ENCODE data around the gene DHX57. TPM values are rescaled to one million over a fixed set of nuclear protein-coding genes. Genes with fewer than 3 reads are reported as not detected.

The DHX57 gene, protein sequence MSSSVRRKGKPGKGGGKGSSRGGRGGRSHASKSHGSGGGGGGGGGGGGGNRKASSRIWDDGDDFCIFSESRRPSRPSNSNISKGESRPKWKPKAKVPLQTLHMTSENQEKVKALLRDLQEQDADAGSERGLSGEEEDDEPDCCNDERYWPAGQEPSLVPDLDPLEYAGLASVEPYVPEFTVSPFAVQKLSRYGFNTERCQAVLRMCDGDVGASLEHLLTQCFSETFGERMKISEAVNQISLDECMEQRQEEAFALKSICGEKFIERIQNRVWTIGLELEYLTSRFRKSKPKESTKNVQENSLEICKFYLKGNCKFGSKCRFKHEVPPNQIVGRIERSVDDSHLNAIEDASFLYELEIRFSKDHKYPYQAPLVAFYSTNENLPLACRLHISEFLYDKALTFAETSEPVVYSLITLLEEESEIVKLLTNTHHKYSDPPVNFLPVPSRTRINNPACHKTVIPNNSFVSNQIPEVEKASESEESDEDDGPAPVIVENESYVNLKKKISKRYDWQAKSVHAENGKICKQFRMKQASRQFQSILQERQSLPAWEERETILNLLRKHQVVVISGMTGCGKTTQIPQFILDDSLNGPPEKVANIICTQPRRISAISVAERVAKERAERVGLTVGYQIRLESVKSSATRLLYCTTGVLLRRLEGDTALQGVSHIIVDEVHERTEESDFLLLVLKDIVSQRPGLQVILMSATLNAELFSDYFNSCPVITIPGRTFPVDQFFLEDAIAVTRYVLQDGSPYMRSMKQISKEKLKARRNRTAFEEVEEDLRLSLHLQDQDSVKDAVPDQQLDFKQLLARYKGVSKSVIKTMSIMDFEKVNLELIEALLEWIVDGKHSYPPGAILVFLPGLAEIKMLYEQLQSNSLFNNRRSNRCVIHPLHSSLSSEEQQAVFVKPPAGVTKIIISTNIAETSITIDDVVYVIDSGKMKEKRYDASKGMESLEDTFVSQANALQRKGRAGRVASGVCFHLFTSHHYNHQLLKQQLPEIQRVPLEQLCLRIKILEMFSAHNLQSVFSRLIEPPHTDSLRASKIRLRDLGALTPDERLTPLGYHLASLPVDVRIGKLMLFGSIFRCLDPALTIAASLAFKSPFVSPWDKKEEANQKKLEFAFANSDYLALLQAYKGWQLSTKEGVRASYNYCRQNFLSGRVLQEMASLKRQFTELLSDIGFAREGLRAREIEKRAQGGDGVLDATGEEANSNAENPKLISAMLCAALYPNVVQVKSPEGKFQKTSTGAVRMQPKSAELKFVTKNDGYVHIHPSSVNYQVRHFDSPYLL (N-terminal part only)
- total RNA-seq, result 17.5 and 22.7 TPM in 2 replicates

DNA sequence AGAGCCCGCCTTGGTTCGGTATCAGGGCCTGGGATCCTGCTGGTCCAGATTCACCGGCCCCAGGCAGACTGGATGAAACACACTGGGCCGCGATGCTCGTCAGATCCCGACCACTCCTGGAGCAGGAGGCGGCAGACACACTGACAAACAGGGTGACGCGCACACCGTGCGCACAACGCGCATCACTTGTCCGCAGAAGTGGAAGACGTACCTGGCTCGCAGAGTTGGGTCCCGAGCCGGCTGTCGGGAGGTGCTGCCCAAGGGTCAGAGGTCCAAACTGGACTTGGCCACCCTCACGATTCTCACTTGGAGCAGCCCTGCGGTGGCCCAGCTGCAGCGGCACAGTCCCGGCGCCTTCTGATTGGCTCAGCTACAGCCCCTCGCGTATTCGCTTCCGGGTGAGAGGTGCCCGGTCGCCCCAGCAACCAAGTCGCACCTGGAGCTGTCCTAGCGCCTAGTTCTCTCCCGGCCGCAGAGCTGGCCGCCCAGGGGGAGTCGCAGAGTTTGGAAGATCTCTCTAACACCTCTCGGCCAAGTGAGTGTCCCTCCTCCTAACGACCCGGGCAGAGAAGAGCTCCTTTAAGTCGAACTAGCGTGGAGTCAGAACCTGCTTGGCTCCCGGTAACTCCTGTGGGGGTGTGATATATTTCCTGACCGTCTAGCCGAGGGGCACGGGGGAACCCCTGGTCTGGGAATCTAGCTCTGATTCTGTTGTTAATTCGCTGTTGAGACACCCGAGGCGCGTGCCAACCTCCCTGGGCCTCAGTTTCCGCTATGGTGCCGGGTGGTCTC, at the start of gene DHX57, which contains the start of gene MORN2:
DHX57 (minus strand) TSS at position 359 of the 792 bp plus-strand sequence. CDS start 7,529 bp downstream, outside the sequence.
MORN2 (plus strand) TSS at position 401 of the 792 bp plus-strand sequence.

DNA sequence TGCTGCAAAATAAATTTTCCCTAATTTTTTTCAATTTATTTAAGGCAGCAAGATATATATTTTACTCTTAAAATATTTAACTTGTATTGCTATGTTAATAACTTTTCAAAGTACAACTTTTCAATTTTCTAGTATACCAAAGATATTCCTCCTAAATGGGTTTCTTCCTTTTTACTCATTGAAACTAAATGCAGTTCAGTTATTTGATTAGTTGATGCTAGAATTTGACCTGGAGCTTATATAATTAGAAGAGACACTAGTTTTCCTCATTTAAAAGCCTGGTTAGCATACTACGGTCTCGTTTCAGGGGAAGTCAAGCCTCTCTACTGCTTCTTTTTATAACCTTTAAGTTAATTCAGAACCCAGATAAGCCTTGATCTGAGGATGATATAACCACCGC, 13.8 kb upstream of the DHX57 start, which contains the start of gene ARHGEF33:
ARHGEF33 (plus strand) TSS at position 301 of the 400 bp plus-strand sequence. CDS start 29,573 bp downstream, outside the sequence.

GRCh38 chr2:38750891-38751595, 124.7 kb downstream of the DHX57 start, which contains the start of gene SRSF7:
Gene SRSF7, minus strand, starts transcription at chr2:38751361. Its CDS starts 105 bp downstream, at chr2:38751256.

Small RNA genes lying within 50 kb of the gene (small RNA-seq; reads per million reads assigned to genes)
- not detected for gene RNU6-851P

Other genes starting within 250 kb of the DHX57 start
- 12.4 and 13.5 TPM in 2 replicates for gene GALM, start 209.8 kb downstream of the DHX57 start, total RNA-seq
- gene SRSF7, start 124.6 kb downstream of the DHX57 start, total RNA-seq, result 76.6 and 82.3 TPM in 2 replicates
- 3.9 and 6.2 TPM in 2 replicates for gene GEMIN6, start 97.7 kb downstream of the DHX57 start, total RNA-seq
- 10.4 and 16.4 TPM in 2 replicates for gene MORN2, start within 50 bp of the DHX57 start, total RNA-seq
- gene ARHGEF33, start 13.9 kb upstream of the DHX57 start, total RNA-seq, result 0.32 and 0.61 TPM in 2 replicates
- gene SOS1, start 245.1 kb upstream of the DHX57 start, total RNA-seq, result 30.0 and 34.7 TPM in 2 replicates

Data from hair follicle dermal papilla cell (primary cell).